Measurements from ENCODE around the gene RASSF3. TPM values are rescaled to one million over a fixed set of nuclear protein-coding genes. Genes with fewer than 3 reads are reported as not detected.
"Not testable (repeated sequence)": the region's sequence is repeated elsewhere in the genome, so short reads cannot be mapped to it uniquely, and the experiment has no call there.

Gene RASSF3
- total RNA-seq, 1 donor from 2014 or later, result 18.1 TPM

DNA sequence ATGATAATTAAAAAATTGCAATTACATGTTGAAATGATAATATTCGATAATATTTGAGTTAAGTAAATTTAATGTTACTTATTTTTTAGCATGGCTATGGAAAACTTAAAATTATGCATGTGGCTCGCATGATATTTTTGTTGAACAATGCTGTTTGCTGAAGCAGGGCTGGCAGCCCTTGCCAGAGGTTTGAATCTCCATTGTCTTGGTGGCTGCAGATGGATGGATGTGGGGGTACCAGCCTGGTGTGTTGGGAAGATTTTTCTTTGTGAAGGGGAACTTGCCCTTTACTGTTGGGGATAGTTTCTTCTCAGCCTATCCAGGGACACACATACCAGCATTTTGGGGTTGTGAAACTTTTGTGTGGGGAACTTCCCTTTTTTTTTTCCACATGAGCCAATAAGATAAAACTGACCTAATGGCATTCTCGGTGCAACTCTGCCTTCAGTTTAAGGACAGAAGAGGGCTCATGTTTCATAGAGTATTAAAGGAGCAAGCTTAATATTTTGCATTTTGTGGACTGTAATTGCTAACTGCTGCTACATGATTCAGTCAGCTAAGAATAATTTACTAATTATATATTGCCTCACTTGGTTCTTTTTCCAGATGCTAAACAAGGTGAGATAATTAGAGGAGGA lies 8.8 kb downstream of the RASSF3 start:
- H3K27me3 Mint-ChIP-seq (ENCODE audit: low read depth), result no peaks in the 10 kb centered on the region
- no peak overlapping the region for H3K4me3 Mint-ChIP-seq
- TF ChIP-seq, protein P1, sequence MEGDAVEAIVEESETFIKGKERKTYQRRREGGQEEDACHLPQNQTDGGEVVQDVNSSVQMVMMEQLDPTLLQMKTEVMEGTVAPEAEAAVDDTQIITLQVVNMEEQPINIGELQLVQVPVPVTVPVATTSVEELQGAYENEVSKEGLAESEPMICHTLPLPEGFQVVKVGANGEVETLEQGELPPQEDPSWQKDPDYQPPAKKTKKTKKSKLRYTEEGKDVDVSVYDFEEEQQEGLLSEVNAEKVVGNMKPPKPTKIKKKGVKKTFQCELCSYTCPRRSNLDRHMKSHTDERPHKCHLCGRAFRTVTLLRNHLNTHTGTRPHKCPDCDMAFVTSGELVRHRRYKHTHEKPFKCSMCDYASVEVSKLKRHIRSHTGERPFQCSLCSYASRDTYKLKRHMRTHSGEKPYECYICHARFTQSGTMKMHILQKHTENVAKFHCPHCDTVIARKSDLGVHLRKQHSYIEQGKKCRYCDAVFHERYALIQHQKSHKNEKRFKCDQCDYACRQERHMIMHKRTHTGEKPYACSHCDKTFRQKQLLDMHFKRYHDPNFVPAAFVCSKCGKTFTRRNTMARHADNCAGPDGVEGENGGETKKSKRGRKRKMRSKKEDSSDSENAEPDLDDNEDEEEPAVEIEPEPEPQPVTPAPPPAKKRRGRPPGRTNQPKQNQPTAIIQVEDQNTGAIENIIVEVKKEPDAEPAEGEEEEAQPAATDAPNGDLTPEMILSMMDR (conservative IDR thresholded peaks at IDR 0.05), result no peak
- no peak for DNase-seq (ENCODE audit: low read depth, low spot score)
- no peak overlapping the region for H3K27ac Mint-ChIP-seq (ENCODE audit: unreplicated experiment)
- no peaks in the 10 kb centered on the region for H3K9me3 Mint-ChIP-seq
- peaks cover 2% of the 10 kb centered on the region for H3K36me3 Mint-ChIP-seq (ENCODE audit: low read depth)
- H3K4me1 Mint-ChIP-seq, result peaks cover 31% of the 10 kb centered on the region

DNA sequence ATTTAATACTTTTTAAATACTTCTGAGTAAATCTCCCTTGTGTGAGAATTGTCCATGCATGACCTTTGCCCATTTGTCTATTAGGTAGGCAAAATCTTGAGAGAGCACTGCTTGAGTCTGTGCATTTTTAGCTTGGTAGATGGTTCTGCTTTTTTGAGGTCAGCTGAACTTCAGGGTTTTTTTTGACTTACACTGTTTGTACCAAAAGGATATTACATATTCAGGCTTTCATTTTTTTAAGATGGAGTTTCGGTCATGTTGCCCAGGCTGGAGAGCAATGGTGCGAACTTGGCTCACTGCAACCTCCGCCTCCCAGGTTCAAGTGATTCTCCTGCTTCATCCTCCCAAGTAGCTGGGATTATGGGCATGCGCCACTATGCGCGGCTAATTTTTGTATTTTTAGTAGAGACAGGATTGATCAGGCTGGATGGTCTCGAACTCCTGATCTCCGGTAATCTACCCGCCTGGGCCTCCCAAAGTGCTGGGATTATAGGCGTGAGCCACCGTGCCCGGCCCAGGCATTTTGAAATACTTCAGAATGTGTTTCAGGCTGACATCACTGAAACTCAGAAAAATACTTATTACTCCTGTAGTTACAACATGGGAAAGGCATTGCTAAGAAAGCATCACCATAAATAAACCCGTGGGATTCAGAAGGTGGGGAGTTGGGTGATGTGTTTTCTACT lies 11.1 kb downstream of the RASSF3 start:
- H3K4me1 Mint-ChIP-seq, result peaks cover 34% of the 10 kb centered on the region
- no peak overlapping the region for H3K27ac Mint-ChIP-seq (ENCODE audit: unreplicated experiment)
- no peaks in the 10 kb centered on the region for H3K9me3 Mint-ChIP-seq
- no peaks in the 10 kb centered on the region for H3K27me3 Mint-ChIP-seq (ENCODE audit: low read depth)
- no peak for DNase-seq (ENCODE audit: low read depth, low spot score)
- TF ChIP-seq, protein P1 (conservative IDR thresholded peaks at IDR 0.05), result no peak
- no peaks in the 10 kb centered on the region for H3K36me3 Mint-ChIP-seq (ENCODE audit: low read depth)
- H3K4me3 Mint-ChIP-seq, result no peak overlapping the region

DNA sequence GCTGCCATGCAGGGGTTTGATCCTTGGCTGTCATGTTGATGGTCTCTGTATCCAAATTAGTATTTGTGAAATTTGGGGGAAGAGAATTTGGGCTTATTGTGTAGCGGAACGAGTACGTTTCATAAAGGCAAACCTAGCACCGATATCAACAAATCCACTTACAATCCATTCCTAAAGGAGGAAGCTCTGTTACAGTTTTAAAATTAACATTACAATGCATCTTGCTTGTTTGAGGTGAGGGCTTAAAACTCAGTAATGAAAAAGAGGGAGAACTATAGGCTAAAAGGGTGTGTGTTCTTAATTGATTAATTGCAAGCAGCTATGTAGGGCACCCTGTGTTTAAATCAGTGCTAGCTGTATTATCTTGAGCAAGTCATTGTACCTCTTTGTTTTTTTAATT lies 13.7 kb downstream of the RASSF3 start:
- Mint-ChIP-seq H3K27me3 (ENCODE audit: low read depth) (no peaks in the 10 kb centered on the region), H3K4me3 (no peak overlapping the region), H3K4me1 (peaks cover 31% of the 10 kb centered on the region)

DNA sequence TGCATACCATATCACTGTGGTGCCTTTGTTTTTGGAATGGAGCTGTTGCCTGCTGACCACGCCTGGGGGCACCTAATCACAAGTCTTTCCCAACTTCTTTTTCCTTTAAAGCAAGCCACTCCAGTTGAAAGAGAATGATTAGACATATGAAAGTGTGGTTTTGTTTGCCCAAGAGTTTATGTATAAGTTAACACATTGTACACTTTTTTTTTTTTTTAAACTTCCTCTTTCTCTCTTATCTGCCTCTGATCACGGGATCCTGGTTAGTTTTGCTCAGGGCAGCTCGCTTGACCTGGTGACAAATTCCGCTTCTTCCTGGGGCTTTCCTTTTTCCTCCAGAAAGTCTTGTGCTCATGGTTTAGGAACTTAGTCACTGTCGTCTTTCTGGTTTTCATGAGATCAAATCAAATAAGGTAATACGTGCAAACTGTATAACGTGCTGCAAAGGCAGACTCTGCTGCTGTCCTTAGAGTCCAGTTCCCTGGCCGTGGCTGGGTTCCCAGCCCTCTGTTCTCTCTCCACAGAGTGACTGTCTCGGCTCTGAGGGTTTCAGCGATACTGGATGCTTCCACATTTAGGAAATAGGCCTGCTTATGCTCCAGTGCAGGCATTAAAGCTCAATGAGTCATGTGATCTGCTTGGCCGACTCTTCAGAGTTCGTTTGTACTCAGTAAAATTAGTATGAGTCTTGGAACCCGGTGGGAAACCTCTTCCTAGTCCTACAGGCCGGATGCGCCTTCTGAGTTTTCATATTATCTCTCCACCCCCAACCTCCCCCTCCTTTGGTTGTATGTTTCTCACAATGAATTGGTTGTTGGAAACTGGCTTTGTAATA lies 15.2 kb downstream of the RASSF3 start:
- H3K4me3 Mint-ChIP-seq, result peak overlapping the region; percentile 28
- peaks cover 25% of the 10 kb centered on the region for H3K4me1 Mint-ChIP-seq
- TF ChIP-seq, protein P1 (conservative IDR thresholded peaks at IDR 0.05), result no peak
- peaks cover under 1% of the 10 kb centered on the region for H3K36me3 Mint-ChIP-seq (ENCODE audit: low read depth)
- peak overlapping the region; percentile 93 for H3K27ac Mint-ChIP-seq (ENCODE audit: unreplicated experiment)
- DNase-seq (ENCODE audit: low read depth, low spot score), result no peak
- no peaks in the 10 kb centered on the region for H3K27me3 Mint-ChIP-seq (ENCODE audit: low read depth)
- no peaks in the 10 kb centered on the region for H3K9me3 Mint-ChIP-seq

More for the DNA sequence above, 13.7 kb downstream of the RASSF3 start:
- Mint-ChIP-seq H3K36me3 (ENCODE audit: low read depth) (no peaks in the 10 kb centered on the region), H3K9me3 (no peaks in the 10 kb centered on the region), H3K27ac (ENCODE audit: unreplicated experiment) (no peak overlapping the region)
- TF ChIP-seq, protein P1 (conservative IDR thresholded peaks at IDR 0.05), result no peak
- DNase-seq (ENCODE audit: low read depth, low spot score), result no peak

DNA sequence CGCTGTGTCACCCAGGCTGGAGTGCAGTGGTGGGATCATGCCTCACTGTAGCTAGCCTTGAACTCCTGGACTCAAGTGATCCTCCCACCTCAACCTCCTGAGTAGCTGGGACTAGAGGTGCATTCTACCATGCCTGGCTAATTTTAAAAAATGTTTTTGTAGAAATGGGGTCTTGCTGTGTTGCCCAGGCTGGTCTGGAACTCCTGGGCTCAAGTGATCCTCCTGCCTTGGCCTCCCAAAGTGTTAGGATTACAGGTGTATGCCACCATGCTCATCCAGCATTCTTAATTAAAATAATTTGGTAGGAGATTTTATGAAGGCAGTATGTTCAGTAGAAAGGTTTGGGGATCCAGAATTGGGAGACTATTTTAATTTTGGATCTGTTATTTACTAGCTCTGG lies 16.3 kb downstream of the RASSF3 start:
- H3K27me3 Mint-ChIP-seq (ENCODE audit: low read depth); DNase-seq (ENCODE audit: low read depth, low spot score); H3K4me3 Mint-ChIP-seq; H3K27ac Mint-ChIP-seq (ENCODE audit: unreplicated experiment); H3K9me3 Mint-ChIP-seq; H3K36me3 Mint-ChIP-seq (ENCODE audit: low read depth): not testable (repeated sequence)
- H3K4me1 Mint-ChIP-seq, result peaks cover 25% of the 10 kb centered on the region
